ENCODE measurements around the gene LEFTY1. TPM values are rescaled to one million over a fixed set of nuclear protein-coding genes. Genes with fewer than 3 reads are reported as not detected.

Gene LEFTY1
- total and polyA plus RNA-seq, 4 donors: 0.42 to 1.4 (median 0.87) TPM

DNA sequence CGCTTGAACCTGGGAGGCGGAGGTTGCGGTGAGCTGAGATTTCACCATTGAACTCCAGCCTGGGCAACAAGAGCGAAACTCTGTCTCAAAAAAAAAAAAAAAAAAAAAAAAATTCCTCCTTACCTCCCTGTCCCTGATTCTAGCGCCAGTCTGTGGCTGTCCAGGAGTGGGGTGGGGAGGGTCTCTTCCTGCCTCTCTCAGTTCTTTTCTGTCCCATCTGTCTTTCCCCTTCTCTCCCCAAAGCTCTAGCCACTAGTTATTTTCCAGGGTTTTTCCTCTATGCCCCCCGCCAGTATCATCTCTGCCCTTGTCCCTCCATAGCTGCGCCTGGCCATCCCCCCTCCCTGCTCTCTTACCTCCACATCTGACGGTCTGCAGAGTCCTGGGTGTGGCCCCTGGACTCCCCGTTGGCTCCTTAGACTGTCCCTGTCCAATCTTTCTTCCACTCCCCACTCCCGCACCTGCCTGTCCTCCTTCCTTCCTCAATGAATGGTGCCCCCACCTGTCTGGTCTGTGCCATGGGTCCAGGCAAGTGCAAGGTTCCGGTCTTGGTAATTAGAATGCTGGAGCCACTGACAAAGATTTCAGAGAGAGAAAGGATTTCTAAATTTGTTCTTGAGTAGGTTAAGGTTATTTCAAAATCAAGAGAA, 5.2 kb downstream of the LEFTY1 start:
- H3K27ac ChIP-seq (ENCODE audit: low read depth in 1 of 2, low read length in 2 of 2): peak overlapping the region in 1 of 2 donors; percentile 98
- DNase-seq (ENCODE audit: low spot score): no peak
- peaks cover 22 to 59% (median 48%) of the 10 kb centered on the region in 4 donors for H3K4me1 ChIP-seq (ENCODE audit: control insufficient read depth in 4 of 4, insufficient read depth in 4 of 4, low read length in 3 of 4)
- no peaks in the 10 kb centered on the region for H3K9me3 ChIP-seq (ENCODE audit: control insufficient read depth in 4 of 4, low read length in 3 of 4)
- H3K4me3 ChIP-seq (ENCODE audit: low read depth in 1 of 3, low read length in 3 of 3): no peak overlapping the region
- WGBS: 80% methylated on average over 11 of the region's 11 CpGs
- H3K9ac ChIP-seq (ENCODE audit: low read depth in 1 of 2, low read length in 2 of 2): no peak overlapping the region
- TF ChIP-seq, protein P1, sequence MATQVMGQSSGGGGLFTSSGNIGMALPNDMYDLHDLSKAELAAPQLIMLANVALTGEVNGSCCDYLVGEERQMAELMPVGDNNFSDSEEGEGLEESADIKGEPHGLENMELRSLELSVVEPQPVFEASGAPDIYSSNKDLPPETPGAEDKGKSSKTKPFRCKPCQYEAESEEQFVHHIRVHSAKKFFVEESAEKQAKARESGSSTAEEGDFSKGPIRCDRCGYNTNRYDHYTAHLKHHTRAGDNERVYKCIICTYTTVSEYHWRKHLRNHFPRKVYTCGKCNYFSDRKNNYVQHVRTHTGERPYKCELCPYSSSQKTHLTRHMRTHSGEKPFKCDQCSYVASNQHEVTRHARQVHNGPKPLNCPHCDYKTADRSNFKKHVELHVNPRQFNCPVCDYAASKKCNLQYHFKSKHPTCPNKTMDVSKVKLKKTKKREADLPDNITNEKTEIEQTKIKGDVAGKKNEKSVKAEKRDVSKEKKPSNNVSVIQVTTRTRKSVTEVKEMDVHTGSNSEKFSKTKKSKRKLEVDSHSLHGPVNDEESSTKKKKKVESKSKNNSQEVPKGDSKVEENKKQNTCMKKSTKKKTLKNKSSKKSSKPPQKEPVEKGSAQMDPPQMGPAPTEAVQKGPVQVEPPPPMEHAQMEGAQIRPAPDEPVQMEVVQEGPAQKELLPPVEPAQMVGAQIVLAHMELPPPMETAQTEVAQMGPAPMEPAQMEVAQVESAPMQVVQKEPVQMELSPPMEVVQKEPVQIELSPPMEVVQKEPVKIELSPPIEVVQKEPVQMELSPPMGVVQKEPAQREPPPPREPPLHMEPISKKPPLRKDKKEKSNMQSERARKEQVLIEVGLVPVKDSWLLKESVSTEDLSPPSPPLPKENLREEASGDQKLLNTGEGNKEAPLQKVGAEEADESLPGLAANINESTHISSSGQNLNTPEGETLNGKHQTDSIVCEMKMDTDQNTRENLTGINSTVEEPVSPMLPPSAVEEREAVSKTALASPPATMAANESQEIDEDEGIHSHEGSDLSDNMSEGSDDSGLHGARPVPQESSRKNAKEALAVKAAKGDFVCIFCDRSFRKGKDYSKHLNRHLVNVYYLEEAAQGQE (IDR thresholded peaks at IDR 0.05): no peak
- TF ChIP-seq FOXA1 (IDR thresholded peaks at IDR 0.05) (no peak), EGR1 (IDR thresholded peaks at IDR 0.05; ENCODE audit: low read depth in 2 of 2) (no peak), YY1 (IDR thresholded peaks at IDR 0.05) (no peak), GABPA (IDR thresholded peaks at IDR 0.05 in 1 of 2, conservative IDR thresholded peaks at IDR 0.05 in 1 of 2) (no peak), TAF1 (conservative IDR thresholded peaks at IDR 0.05) (no peak), HNF4A (conservative IDR thresholded peaks at IDR 0.05) (no peak), HNF4G (IDR thresholded peaks at IDR 0.05) (no peak), NR2F2 (IDR thresholded peaks at IDR 0.05) (no peak), JUND (IDR thresholded peaks at IDR 0.05) (no peak), FOXA2 (IDR thresholded peaks at IDR 0.05) (no peak), SP1 (IDR thresholded peaks at IDR 0.05) (no peak), RAD21 (IDR thresholded peaks at IDR 0.05) (no peak), RXRA (IDR thresholded peaks at IDR 0.05) (no peak)
- TF ChIP-seq, protein P2, sequence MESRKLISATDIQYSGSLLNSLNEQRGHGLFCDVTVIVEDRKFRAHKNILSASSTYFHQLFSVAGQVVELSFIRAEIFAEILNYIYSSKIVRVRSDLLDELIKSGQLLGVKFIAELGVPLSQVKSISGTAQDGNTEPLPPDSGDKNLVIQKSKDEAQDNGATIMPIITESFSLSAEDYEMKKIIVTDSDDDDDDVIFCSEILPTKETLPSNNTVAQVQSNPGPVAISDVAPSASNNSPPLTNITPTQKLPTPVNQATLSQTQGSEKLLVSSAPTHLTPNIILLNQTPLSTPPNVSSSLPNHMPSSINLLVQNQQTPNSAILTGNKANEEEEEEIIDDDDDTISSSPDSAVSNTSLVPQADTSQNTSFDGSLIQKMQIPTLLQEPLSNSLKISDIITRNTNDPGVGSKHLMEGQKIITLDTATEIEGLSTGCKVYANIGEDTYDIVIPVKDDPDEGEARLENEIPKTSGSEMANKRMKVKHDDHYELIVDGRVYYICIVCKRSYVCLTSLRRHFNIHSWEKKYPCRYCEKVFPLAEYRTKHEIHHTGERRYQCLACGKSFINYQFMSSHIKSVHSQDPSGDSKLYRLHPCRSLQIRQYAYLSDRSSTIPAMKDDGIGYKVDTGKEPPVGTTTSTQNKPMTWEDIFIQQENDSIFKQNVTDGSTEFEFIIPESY (IDR thresholded peaks at IDR 0.05): no peak
- TF ChIP-seq, protein P3, sequence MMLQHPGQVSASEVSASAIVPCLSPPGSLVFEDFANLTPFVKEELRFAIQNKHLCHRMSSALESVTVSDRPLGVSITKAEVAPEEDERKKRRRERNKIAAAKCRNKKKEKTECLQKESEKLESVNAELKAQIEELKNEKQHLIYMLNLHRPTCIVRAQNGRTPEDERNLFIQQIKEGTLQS (IDR thresholded peaks at IDR 0.05): no peak
- TF ChIP-seq, protein P4, sequence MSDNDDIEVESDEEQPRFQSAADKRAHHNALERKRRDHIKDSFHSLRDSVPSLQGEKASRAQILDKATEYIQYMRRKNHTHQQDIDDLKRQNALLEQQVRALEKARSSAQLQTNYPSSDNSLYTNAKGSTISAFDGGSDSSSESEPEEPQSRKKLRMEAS (IDR thresholded peaks at IDR 0.05): no peak
- TF ChIP-seq, protein P5, sequence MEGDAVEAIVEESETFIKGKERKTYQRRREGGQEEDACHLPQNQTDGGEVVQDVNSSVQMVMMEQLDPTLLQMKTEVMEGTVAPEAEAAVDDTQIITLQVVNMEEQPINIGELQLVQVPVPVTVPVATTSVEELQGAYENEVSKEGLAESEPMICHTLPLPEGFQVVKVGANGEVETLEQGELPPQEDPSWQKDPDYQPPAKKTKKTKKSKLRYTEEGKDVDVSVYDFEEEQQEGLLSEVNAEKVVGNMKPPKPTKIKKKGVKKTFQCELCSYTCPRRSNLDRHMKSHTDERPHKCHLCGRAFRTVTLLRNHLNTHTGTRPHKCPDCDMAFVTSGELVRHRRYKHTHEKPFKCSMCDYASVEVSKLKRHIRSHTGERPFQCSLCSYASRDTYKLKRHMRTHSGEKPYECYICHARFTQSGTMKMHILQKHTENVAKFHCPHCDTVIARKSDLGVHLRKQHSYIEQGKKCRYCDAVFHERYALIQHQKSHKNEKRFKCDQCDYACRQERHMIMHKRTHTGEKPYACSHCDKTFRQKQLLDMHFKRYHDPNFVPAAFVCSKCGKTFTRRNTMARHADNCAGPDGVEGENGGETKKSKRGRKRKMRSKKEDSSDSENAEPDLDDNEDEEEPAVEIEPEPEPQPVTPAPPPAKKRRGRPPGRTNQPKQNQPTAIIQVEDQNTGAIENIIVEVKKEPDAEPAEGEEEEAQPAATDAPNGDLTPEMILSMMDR (IDR thresholded peaks at IDR 0.05; ENCODE audit: low read depth, low read length, missing input control): no peak
- no peaks in the 10 kb centered on the region for H3K27me3 ChIP-seq (ENCODE audit: control insufficient read depth in 4 of 4, insufficient read depth in 4 of 4, low read length in 3 of 4)
- no peaks in the 10 kb centered on the region for H3K36me3 ChIP-seq (ENCODE audit: control insufficient read depth in 4 of 4, insufficient read depth in 3 of 4, low read depth in 1 of 4, low read length in 3 of 4)
